HEK293T (cell line): ENCODE measurements around the gene INPP5D.

ENCODE experiments used
- ARNT ChIP-seq: fragments of 450-650 bp; IDR thresholded peaks from 2 replicates; pipeline ENCODE4 v1.6.1; 2017; ENCODE audit warnings: mild to moderate bottlenecking
- BHLHE40 ChIP-seq: fragments of 450-650 bp; IDR thresholded peaks from 2 replicates; pipeline ENCODE4 v1.6.1; 2016; ENCODE audit warnings: mild to moderate bottlenecking, moderate library complexity, borderline replicate concordance
- ELF4 ChIP-seq: fragments of 450-650 bp; IDR thresholded peaks from 2 replicates; pipeline ENCODE4 v1.6.1; 2017; ENCODE audit warnings: antibody characterized with exemption
- FOXA1 ChIP-seq: fragments of 450-650 bp; IDR thresholded peaks from 2 replicates; pipeline ENCODE4 v1.6.1; 2016; ENCODE audit warnings: mild to moderate bottlenecking
- FOXK2 ChIP-seq: fragments of 450-650 bp; IDR thresholded peaks from 2 replicates; pipeline ENCODE4 v1.6.1; 2016; ENCODE audit warnings: mild to moderate bottlenecking
- HDGF ChIP-seq: fragments of 450-650 bp; IDR thresholded peaks from 2 replicates; pipeline ENCODE4 v1.6.1; 2017; ENCODE audit warnings: antibody characterized with exemption, borderline replicate concordance
- L3MBTL2 ChIP-seq: fragments of 450-650 bp; conservative IDR thresholded peaks from 2 replicates; pipeline ENCODE4 v1.6.1; 2016; ENCODE audit warnings: mild to moderate bottlenecking
- SP1 ChIP-seq: fragments of 450-650 bp; IDR thresholded peaks from 2 replicates; pipeline ENCODE4 v1.6.1; 2017
- SUZ12 ChIP-seq: fragments of 450-650 bp; IDR thresholded peaks from 2 replicates; pipeline ENCODE4 v1.6.1; 2016; ENCODE audit warnings: mild to moderate bottlenecking
- TARDBP ChIP-seq: fragments of 450-650 bp; IDR thresholded peaks from 2 replicates; pipeline ENCODE4 v1.6.1; 2016
- ZNF384 ChIP-seq: fragments of 450-650 bp; IDR thresholded peaks from 2 replicates; pipeline ENCODE4 v1.6.1; 2016

DNA sequence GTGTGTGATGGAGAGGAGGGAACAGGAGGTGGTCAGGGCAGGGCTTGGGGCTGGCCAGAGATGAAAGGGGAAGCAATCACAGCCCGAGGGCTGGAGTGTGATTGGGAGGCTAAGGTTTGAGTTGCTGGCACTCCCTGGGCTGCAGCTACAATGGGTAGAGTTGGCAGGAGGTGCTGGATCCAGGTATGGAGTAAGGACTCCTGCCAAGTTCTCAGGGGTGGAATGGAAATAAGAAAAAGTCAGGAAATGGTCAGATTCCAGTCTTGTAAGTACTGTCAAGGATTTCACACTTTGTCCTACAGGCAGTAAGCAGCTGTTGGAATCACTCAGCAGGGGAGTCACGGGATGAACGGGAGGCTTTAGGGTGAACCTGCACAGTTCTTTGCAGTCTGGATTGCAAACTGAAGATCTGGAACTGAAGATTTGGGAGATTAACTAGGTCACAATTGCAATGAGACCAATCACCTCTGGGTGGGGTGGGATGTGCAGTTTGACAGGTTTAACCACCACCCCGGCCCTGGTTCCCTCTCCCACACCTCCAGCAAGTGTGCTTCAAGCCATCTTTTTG, 10.9 kb upstream of the INPP5D start:
- no peak for TF ChIP-seq SP1
- no peak for TF ChIP-seq TARDBP
- no peak for TF ChIP-seq L3MBTL2
- TF ChIP-seq BHLHE40, result no peak
- TF ChIP-seq ARNT, result no peak
- no peak for TF ChIP-seq HDGF
- TF ChIP-seq SUZ12, result no peak
- TF ChIP-seq ELF4, result no peak
- no peak for TF ChIP-seq FOXA1
- no peak for TF ChIP-seq FOXK2
- TF ChIP-seq ZNF384, result no peak
